ENCODE results near the gene SRCAP.

The SRCAP gene

GRCh38 chr16:30757316-30757715, 58.3 kb downstream of the SRCAP start:
- no peak for DNase-seq (ENCODE audit: low spot score)

GRCh38 chr16:30758988-30759491, 60.1 kb downstream of the SRCAP start:
- DNase-seq (ENCODE audit: low spot score) = no peak

- no peak for DNase-seq (ENCODE audit: low spot score)
These were observed 61.1 kb downstream of the SRCAP start for GRCh38 chr16:30760001-30760559.

- no peak for DNase-seq (ENCODE audit: low spot score)
These were observed 61.8 kb downstream of the SRCAP start for GRCh38 chr16:30760577-30761426.

GRCh38 chr16:30761427-30761927, 62.5 kb downstream of the SRCAP start:
- DNase-seq (ENCODE audit: low spot score) = peak; percentile 27

GRCh38 chr16:30761928-30762902, 63.2 kb downstream of the SRCAP start, which contains the start of the genes CFAP119 and RNF40:
Gene CFAP119, minus strand, starts transcription at chr16:30762062. Its CDS starts 314 bp downstream, at chr16:30761748.
Gene RNF40, plus strand, starts transcription at chr16:30762322. Its CDS starts 224 bp downstream, at chr16:30762546.
- peak; percentile 100 for DNase-seq (ENCODE audit: low spot score)

GRCh38 chr16:30762991-30763725, 64.2 kb downstream of the SRCAP start:
- DNase-seq (ENCODE audit: low spot score) = no peak

GRCh38 chr16:30764086-30764485, 65.1 kb downstream of the SRCAP start:
- DNase-seq (ENCODE audit: low spot score) = no peak

- DNase-seq (ENCODE audit: low spot score) = no peak
These were observed 66.0 kb downstream of the SRCAP start for GRCh38 chr16:30764816-30765465.

GRCh38 chr16:30766206-30766932, 67.4 kb downstream of the SRCAP start:
- DNase-seq (ENCODE audit: low spot score) = no peak

- no peak for DNase-seq (ENCODE audit: low spot score)
These were observed 67.9 kb downstream of the SRCAP start for GRCh38 chr16:30766933-30767284.

- no peak for DNase-seq (ENCODE audit: low spot score)
These were observed 68.9 kb downstream of the SRCAP start for GRCh38 chr16:30767767-30768465.

GRCh38 chr16:30768583-30769181, 69.7 kb downstream of the SRCAP start:
- no peak for DNase-seq (ENCODE audit: low spot score)

- DNase-seq (ENCODE audit: low spot score) = no peak
These were observed 70.6 kb downstream of the SRCAP start for GRCh38 chr16:30769379-30770089.

GRCh38 chr16:30771726-30772125, 72.8 kb downstream of the SRCAP start:
- DNase-seq (ENCODE audit: low spot score) = no peak

GRCh38 chr16:30773826-30774225, 74.9 kb downstream of the SRCAP start:
- no peak for DNase-seq (ENCODE audit: low spot score)

- peak; percentile 24 for DNase-seq (ENCODE audit: low spot score)
These were observed 75.6 kb downstream of the SRCAP start for GRCh38 chr16:30774367-30775130.

GRCh38 chr16:30775131-30775391, 76.1 kb downstream of the SRCAP start:
- no peak for DNase-seq (ENCODE audit: low spot score)

All from GM03348 (cell line).